Measurements from ENCODE around the gene NPL.

NPL gene

DNA sequence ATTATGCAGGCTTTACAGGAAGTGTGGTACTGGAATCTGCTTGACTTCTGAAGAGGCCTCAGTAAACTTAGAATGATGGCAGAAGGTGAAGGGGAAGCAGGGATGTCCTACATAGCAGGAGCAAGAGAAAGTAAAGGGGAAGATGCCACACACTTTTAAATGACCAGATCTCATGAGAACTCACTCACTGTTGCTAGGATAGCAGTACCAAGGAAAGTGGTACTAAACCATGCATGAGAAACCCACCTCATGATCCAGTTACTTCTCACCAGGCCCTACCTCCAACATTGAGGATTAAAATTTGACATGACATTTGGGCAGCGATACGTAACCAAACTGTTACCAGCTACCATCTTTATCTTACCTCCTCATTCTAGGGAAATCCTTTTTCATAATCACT, 59.2 kb downstream of the NPL start:
- no peak for DNase-seq
- TF ChIP-seq GATA1 (IDR thresholded peaks at IDR 0.05; ENCODE audit: low read depth, low read length) (no peak), POLR2A (IDR thresholded peaks at IDR 0.05; ENCODE audit: low read length) (no peak)

GRCh38 chr1:182850319-182850718, 60.7 kb downstream of the NPL start:
- TF ChIP-seq POLR2A (IDR thresholded peaks at IDR 0.05; ENCODE audit: low read length) (no peak), GATA1 (IDR thresholded peaks at IDR 0.05; ENCODE audit: low read depth, low read length) (no peak)
- no peak for DNase-seq

DNA sequence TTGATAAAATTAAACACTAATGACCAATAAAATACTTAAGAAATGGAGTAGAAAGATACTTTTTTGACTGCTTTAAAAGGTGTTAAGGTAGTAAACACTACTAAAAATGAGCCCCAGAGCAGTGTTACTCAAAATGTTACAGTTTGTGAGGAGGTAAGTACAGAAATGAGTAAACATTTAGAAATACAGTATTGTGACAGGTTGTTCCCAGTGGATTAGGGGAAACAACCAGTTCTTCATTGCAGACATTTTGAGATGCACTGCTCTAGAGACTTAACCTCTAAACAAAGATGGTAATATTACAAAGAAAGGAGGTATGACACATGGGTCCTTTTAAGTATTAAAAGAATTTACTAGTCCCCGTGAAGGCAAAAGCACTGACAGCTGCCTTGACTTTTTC, 62.3 kb downstream of the NPL start:
- TF ChIP-seq GATA1 (IDR thresholded peaks at IDR 0.05; ENCODE audit: low read depth, low read length): no peak
- no peak for TF ChIP-seq POLR2A (IDR thresholded peaks at IDR 0.05; ENCODE audit: low read length)
- DNase-seq: no peak

- DNase-seq: no peak
- TF ChIP-seq POLR2A (IDR thresholded peaks at IDR 0.05; ENCODE audit: low read length) (no peak), GATA1 (IDR thresholded peaks at IDR 0.05; ENCODE audit: low read depth, low read length) (no peak)
These were observed 66.3 kb downstream of the NPL start for GRCh38 chr1:182855911-182856310.

- no peak for DNase-seq
These were observed 67.6 kb downstream of the NPL start for GRCh38 chr1:182857212-182857611.

GRCh38 chr1:182860658-182861057, 71.1 kb downstream of the NPL start:
- TF ChIP-seq POLR2A (IDR thresholded peaks at IDR 0.05; ENCODE audit: low read length): no peak
- TF ChIP-seq GATA1 (IDR thresholded peaks at IDR 0.05; ENCODE audit: low read depth, low read length): no peak
- DNase-seq: no peak

More at GRCh38 chr1:182857212-182857611, 67.6 kb downstream of the NPL start:
- TF ChIP-seq GATA1 (IDR thresholded peaks at IDR 0.05; ENCODE audit: low read depth, low read length): no peak
- TF ChIP-seq POLR2A (IDR thresholded peaks at IDR 0.05; ENCODE audit: low read length): no peak

DNA sequence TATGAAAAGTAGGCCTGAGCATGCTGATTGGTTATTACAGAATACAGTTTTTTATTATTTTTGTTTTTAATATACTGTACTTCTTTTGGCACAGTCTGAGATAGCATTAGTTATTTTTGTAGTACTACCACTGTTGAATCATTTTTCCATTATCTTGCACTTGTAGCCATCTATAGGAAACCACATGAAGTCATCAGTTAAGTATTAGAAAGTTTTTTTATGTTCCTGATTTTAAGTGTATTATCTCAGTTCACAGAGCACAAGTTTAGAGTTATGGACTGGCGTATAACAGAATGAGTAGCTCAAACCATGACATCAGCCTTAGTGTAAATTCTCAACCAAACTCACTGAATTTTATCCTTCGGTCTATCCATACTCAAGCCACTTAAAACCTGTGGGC, 72.4 kb downstream of the NPL start:
- TF ChIP-seq GATA1 (IDR thresholded peaks at IDR 0.05; ENCODE audit: low read depth, low read length) (no peak), POLR2A (IDR thresholded peaks at IDR 0.05; ENCODE audit: low read length) (no peak)
- DNase-seq: no peak

GRCh38 chr1:182862827-182863226, 73.3 kb downstream of the NPL start:
- no peak for TF ChIP-seq GATA1 (IDR thresholded peaks at IDR 0.05; ENCODE audit: low read depth, low read length)
- TF ChIP-seq POLR2A (IDR thresholded peaks at IDR 0.05; ENCODE audit: low read length): no peak
- no peak for DNase-seq

DNA sequence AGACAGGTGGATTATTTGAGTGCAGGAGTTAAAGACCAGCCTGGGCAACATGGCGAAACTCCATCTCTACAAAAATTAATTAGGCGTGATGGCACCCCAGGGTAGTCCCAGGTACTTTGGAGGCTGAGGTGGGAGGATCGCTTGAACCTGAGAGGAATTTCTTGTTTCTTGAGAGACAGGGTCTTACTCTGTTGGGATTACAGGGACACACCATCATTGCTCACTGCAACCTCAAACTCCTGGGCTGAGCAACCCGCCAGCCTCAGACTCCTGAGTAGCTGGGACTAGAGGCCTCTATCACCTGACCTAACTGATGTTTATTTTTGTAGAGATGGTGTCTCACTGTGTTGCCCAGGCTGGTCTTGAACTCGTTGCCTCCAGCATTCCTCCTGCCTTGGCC, 74.4 kb downstream of the NPL start:
- TF ChIP-seq POLR2A (IDR thresholded peaks at IDR 0.05; ENCODE audit: low read length): no peak
- no peak for TF ChIP-seq GATA1 (IDR thresholded peaks at IDR 0.05; ENCODE audit: low read depth, low read length)

GRCh38 chr1:182867861-182868260, 78.3 kb downstream of the NPL start:
- no peak for DNase-seq
- TF ChIP-seq GATA1 (IDR thresholded peaks at IDR 0.05; ENCODE audit: low read depth, low read length): no peak
- no peak for TF ChIP-seq POLR2A (IDR thresholded peaks at IDR 0.05; ENCODE audit: low read length)

More for the DNA sequence above, 74.4 kb downstream of the NPL start:
- no peak for DNase-seq

- peak; percentile 20 to 41 for DNase-seq
- no peak for TF ChIP-seq GATA1 (IDR thresholded peaks at IDR 0.05; ENCODE audit: low read depth, low read length)
- no peak for TF ChIP-seq POLR2A (IDR thresholded peaks at IDR 0.05; ENCODE audit: low read length)
These were observed 79.7 kb downstream of the NPL start for GRCh38 chr1:182869241-182869666.

- TF ChIP-seq POLR2A (IDR thresholded peaks at IDR 0.05; ENCODE audit: low read length) (no peak), GATA1 (IDR thresholded peaks at IDR 0.05; ENCODE audit: low read depth, low read length) (no peak)
- DNase-seq: no peak
These were observed 83.3 kb downstream of the NPL start for GRCh38 chr1:182872881-182873280.

- no peak for DNase-seq
These were observed 86.3 kb downstream of the NPL start for GRCh38 chr1:182875889-182876288.

DNA sequence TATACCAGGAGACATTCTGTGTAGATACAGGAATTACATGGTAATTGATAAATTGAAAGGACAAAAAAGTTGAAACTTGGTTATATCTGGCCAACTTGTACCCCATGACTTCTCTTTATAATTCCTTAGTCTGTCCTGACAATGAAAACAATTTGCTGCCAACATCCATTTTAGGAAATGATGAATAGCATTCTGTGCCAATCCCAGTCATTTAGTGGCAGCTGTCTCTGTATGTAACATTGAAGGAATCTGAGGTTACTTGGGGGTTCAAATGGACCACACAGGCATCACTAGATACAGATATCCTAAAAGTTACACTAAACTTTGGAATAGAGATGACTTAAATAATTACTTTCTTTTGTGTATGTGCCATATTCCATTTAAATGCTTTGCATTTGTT, 87.8 kb downstream of the NPL start:
- no peak for TF ChIP-seq POLR2A (IDR thresholded peaks at IDR 0.05; ENCODE audit: low read length)
- no peak for TF ChIP-seq GATA1 (IDR thresholded peaks at IDR 0.05; ENCODE audit: low read depth, low read length)
- DNase-seq: no peak

More at GRCh38 chr1:182875889-182876288, 86.3 kb downstream of the NPL start:
- TF ChIP-seq POLR2A (IDR thresholded peaks at IDR 0.05; ENCODE audit: low read length) (no peak), GATA1 (IDR thresholded peaks at IDR 0.05; ENCODE audit: low read depth, low read length) (no peak)

DNA sequence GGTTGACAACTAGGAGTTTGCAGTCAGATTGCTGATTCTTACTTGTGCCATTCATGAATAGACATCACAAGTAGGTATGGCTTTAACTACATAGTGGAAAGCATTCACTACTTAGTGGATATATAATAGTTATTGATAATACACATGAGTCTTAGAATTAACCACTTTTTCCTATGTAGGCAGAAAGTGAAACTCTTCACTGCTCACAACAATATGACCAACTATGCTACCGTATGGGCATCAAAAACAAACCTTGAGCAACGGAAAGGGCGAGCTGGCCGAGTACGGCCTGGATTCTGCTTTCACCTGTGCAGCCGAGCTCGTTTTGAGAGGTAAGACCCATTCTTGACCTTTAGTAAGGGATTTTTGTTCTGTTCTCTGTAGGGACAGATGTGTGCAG, 88.3 kb downstream of the NPL start:
- DNase-seq: no peak
- TF ChIP-seq POLR2A (IDR thresholded peaks at IDR 0.05; ENCODE audit: low read length) (no peak), GATA1 (IDR thresholded peaks at IDR 0.05; ENCODE audit: low read depth, low read length) (no peak)

All from erythroblast (primary cell).